HepG2 (cell line): ENCODE measurements around the gene GADD45B. TPM values are rescaled to one million over a fixed set of nuclear protein-coding genes. Genes with fewer than 3 reads are reported as not detected.
A peak's percentile ranks its signal among the peaks of the same experiment; 100 is the strongest.

Source experiments
- ARHGAP35 ChIP-seq: sonication (generic); formaldehyde crosslinking; IDR thresholded peaks from 2 replicates; pipeline ENCODE4 v1.9.0; 2022; ENCODE audit warnings: mild to moderate bottlenecking, inconsistent platforms, moderate library complexity, missing genetic modification reagents, borderline replicate concordance
- ATRX ChIP-seq: sonication (generic); formaldehyde crosslinking; IDR thresholded peaks from 2 replicates; pipeline ENCODE4 v1.4.0; 2020; ENCODE audit warnings: missing genetic modification reagents, borderline replicate concordance
- DNMT3B ChIP-seq: conservative IDR thresholded peaks from 2 replicates; pipeline ENCODE4 v1.6.1; 2016; ENCODE audit warnings: missing biosample characterization, control low read depth
- GMEB2 ChIP-seq: IDR thresholded peaks from 2 replicates; pipeline ENCODE4 v1.6.1; 2016; ENCODE audit warnings: missing biosample characterization, missing genetic modification reagents, low read depth
- GTF3A ChIP-seq: sonication (generic); formaldehyde crosslinking; conservative IDR thresholded peaks from 2 replicates; pipeline ENCODE4 v1.4.0; 2020; ENCODE audit warnings: mild to moderate bottlenecking, missing genetic modification reagents
- HNF1A ChIP-seq, 2 experiments: sonication (generic) in 1 of 2; formaldehyde crosslinking in 1 of 2; IDR thresholded peaks; 2 replicates each; pipeline versions ENCODE4 v1.4.0 to v1.6.1; 2016 to 2020; ENCODE audit warnings: borderline replicate concordance in 1 of 2, low read depth in 1 of 2, mild to moderate bottlenecking in 1 of 2, missing genetic modification reagents in 1 of 2
- JUND ChIP-seq: sonication (generic); formaldehyde crosslinking; IDR thresholded peaks from 2 replicates; pipeline ENCODE4 v1.8.0; 2022; ENCODE audit warnings: mild to moderate bottlenecking, missing genetic modification reagents
- KDM5B ChIP-seq: sonication (generic); formaldehyde crosslinking; IDR thresholded peaks from 2 replicates; pipeline ENCODE4 v1.4.0; 2020; ENCODE audit warnings: missing genetic modification reagents, mild to moderate bottlenecking, borderline replicate concordance
- KLF9 ChIP-seq: IDR thresholded peaks from 2 replicates; pipeline ENCODE4 v1.6.1; 2016; ENCODE audit warnings: low read depth
- MYC ChIP-seq: sonication (generic); formaldehyde crosslinking; IDR thresholded peaks from 2 replicates; pipeline ENCODE4 v1.9.0; 2021; ENCODE audit warnings: missing genetic modification reagents, borderline replicate concordance
- NFYC ChIP-seq: IDR thresholded peaks from 2 replicates; pipeline ENCODE4 v1.6.1; 2016; ENCODE audit warnings: missing genetic modification reagents, missing compliant biosample characterization
- ONECUT2 ChIP-seq: sonication (generic); formaldehyde crosslinking; IDR thresholded peaks from 2 replicates; pipeline ENCODE4 v1.4.0; 2020; ENCODE audit warnings: missing genetic modification reagents
- RFXAP ChIP-seq: sonication (generic); formaldehyde crosslinking; IDR thresholded peaks from 2 replicates; pipeline ENCODE4 v1.4.0; 2020; ENCODE audit warnings: missing genetic modification reagents, borderline replicate concordance
- SAP130 ChIP-seq: IDR thresholded peaks from 2 replicates; pipeline ENCODE4 v1.6.1; 2016; ENCODE audit warnings: low read depth
- SMYD3 ChIP-seq: sonication (generic); formaldehyde crosslinking; IDR thresholded peaks from 2 replicates; pipeline ENCODE4 v1.8.1; 2023; ENCODE audit warnings: mild to moderate bottlenecking, missing genetic modification reagents
- SNAPC2 ChIP-seq: sonication (generic); formaldehyde crosslinking; IDR thresholded peaks from 2 replicates; pipeline ENCODE4 v1.8.1; 2022; ENCODE audit warnings: mild to moderate bottlenecking, missing genetic modification reagents
- TFE3 ChIP-seq: IDR thresholded peaks from 2 replicates; pipeline ENCODE4 v1.6.1; 2016
- XBP1 ChIP-seq: sonication (generic); formaldehyde crosslinking; IDR thresholded peaks from 2 replicates; pipeline ENCODE4 v1.5.0; 2020; ENCODE audit warnings: missing genetic modification reagents
- ZBTB38 ChIP-seq: sonication (generic); formaldehyde crosslinking; IDR thresholded peaks from 2 replicates; pipeline ENCODE4 v1.5.1; 2020; ENCODE audit warnings: mild to moderate bottlenecking, missing genetic modification reagents
- ZEB1 ChIP-seq: IDR thresholded peaks from 2 replicates; pipeline ENCODE4 v1.6.1; 2012; ENCODE audit warnings: mild to moderate bottlenecking, low read depth, inconsistent platforms; ENCODE audit not compliant: insufficient replicate concordance
- ZNF205 ChIP-seq: IDR thresholded peaks from 2 replicates; pipeline ENCODE4 v1.6.1; 2018; ENCODE audit warnings: missing biosample characterization, missing genetic modification reagents
- ZNF234 ChIP-seq: sonication (generic); formaldehyde crosslinking; conservative IDR thresholded peaks from 2 replicates; pipeline ENCODE4 v1.5.1; 2020; ENCODE audit warnings: mild to moderate bottlenecking, missing genetic modification reagents
- ZNF251 ChIP-seq: sonication (generic); formaldehyde crosslinking; IDR thresholded peaks from 2 replicates; pipeline ENCODE4 v1.9.0; 2021; ENCODE audit warnings: mild to moderate bottlenecking, missing genetic modification reagents
- ZSCAN21 ChIP-seq: sonication (generic); formaldehyde crosslinking; IDR thresholded peaks from 2 replicates; pipeline ENCODE4 v1.8.0; 2022; ENCODE audit warnings: mild to moderate bottlenecking, missing genetic modification reagents, moderate library complexity, borderline replicate concordance
- polyA plus RNA-seq, 8 experiments: library from polyadenylated mRNA; depleted of rRNA in 3 of 8; stranded (reverse) in 7 of 8; unstranded in 1 of 8; fragments of >200 nt; fragmentation: Illumina TruSeq in 4 of 8; extraction: Trizol in 4 of 8; gene quantifications; 2 replicates each; pipeline versions ENCODE4 v1.2.1 to v1.2.3, GENCODE V29; 2011 to 2016; ENCODE audit warnings: low read depth in 4 of 8, missing spikeins in 1 of 8, mixed read lengths in 1 of 8; ENCODE audit not compliant: insufficient read depth in 1 of 8
- total RNA-seq, 5 experiments: library from RNA; depleted of rRNA; stranded (reverse); fragments of >200 nt; fragmentation: Illumina TruSeq; extraction: Trizol; gene quantifications; 2 replicates each; pipeline ENCODE4 v1.2.3, GENCODE V29; 2016; ENCODE audit warnings: low read depth in 1 of 5

Gene GADD45B
- total and polyA plus RNA-seq, 2 of the 13 experiments (the other 11 are each of a cell fraction or from before 2014, with no cell fraction given) = 4.6 to 34.1 TPM

- no peak; the same call in 1 of the 2 replicates for TF ChIP-seq ZSCAN21
- no peak for TF ChIP-seq SNAPC2
- TF ChIP-seq SAP130 (CRISPR knock-in tag) = peak; percentile 68
- no peak for TF ChIP-seq TFE3
- no peak for TF ChIP-seq ZNF251 (CRISPR knock-in tag)
- no peak for TF ChIP-seq NFYC (CRISPR knock-in tag)
- TF ChIP-seq JUND (CRISPR knock-in tag) = no peak
- no peak for TF ChIP-seq DNMT3B (CRISPR knock-in tag)
- TF ChIP-seq KLF9 (CRISPR knock-in tag) = no peak
- no peak for TF ChIP-seq ATRX
- TF ChIP-seq KDM5B (CRISPR knock-in tag) = no peak; the same call in 1 of the 2 replicates
- TF ChIP-seq XBP1 = no peak
- TF ChIP-seq ZBTB38 (CRISPR knock-in tag) = peak; percentile 63; the same call in 1 of the 2 replicates
- 0 out of 2 replicates have a peak, but pooled peaks have one; percentile 71 for TF ChIP-seq GTF3A (CRISPR knock-in tag)
- TF ChIP-seq HNF1A (IDR thresholded peaks at IDR 0.05; ENCODE audit: low read depth) = no peak
- TF ChIP-seq HNF1A (CRISPR knock-in tag; IDR thresholded peaks at IDR 0.05; ENCODE audit: borderline replicate concordance) = peak; percentile 56; the same call in 1 of the 2 replicates
- TF ChIP-seq ZNF205 (CRISPR knock-in tag) = no peak
- TF ChIP-seq RFXAP (CRISPR knock-in tag) = no peak
- TF ChIP-seq SMYD3 = no peak
- TF ChIP-seq GMEB2 = no peak
- TF ChIP-seq ARHGAP35 (CRISPR knock-in tag) = no peak
- peak; percentile 23 for TF ChIP-seq ZEB1
- TF ChIP-seq ZNF234 (CRISPR knock-in tag) = no peak
- TF ChIP-seq MYC (CRISPR knock-in tag) = peak; percentile 64
- TF ChIP-seq ONECUT2 = no peak
These were observed 1.5 kb upstream of the GADD45B start (continued) for GRCh38 chr19:2474232-2475017.
